Epithelial cell of esophagus (primary cell): ENCODE data around the gene SH3BP4.

Source experiments
- DNase-seq: peaks from one replicate; pipeline ENCODE4 v3.0.0; 2010; ENCODE audit warnings: low read depth
- H3K4me3 ChIP-seq: 2 replicates; pipeline ENCODE4 v1.5.1; 2011; ENCODE audit warnings: mild to moderate bottlenecking, low read length, control low read depth
- TF ChIP-seq, protein P1 (sequence below): IDR thresholded peaks from 2 replicates; pipeline ENCODE4 v1.5.1; 2011; ENCODE audit warnings: low read depth, mild to moderate bottlenecking, low read length, control low read depth, inconsistent platforms; ENCODE audit not compliant: insufficient read depth; ENCODE audit errors: missing control alignments

SH3BP4 gene

GRCh38 chr2:234982096-234982834, 30.4 kb downstream of the SH3BP4 start:
- no peak overlapping the region for H3K4me3 ChIP-seq
- TF ChIP-seq, protein P1, sequence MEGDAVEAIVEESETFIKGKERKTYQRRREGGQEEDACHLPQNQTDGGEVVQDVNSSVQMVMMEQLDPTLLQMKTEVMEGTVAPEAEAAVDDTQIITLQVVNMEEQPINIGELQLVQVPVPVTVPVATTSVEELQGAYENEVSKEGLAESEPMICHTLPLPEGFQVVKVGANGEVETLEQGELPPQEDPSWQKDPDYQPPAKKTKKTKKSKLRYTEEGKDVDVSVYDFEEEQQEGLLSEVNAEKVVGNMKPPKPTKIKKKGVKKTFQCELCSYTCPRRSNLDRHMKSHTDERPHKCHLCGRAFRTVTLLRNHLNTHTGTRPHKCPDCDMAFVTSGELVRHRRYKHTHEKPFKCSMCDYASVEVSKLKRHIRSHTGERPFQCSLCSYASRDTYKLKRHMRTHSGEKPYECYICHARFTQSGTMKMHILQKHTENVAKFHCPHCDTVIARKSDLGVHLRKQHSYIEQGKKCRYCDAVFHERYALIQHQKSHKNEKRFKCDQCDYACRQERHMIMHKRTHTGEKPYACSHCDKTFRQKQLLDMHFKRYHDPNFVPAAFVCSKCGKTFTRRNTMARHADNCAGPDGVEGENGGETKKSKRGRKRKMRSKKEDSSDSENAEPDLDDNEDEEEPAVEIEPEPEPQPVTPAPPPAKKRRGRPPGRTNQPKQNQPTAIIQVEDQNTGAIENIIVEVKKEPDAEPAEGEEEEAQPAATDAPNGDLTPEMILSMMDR, result no peak
- no peak for DNase-seq

DNA sequence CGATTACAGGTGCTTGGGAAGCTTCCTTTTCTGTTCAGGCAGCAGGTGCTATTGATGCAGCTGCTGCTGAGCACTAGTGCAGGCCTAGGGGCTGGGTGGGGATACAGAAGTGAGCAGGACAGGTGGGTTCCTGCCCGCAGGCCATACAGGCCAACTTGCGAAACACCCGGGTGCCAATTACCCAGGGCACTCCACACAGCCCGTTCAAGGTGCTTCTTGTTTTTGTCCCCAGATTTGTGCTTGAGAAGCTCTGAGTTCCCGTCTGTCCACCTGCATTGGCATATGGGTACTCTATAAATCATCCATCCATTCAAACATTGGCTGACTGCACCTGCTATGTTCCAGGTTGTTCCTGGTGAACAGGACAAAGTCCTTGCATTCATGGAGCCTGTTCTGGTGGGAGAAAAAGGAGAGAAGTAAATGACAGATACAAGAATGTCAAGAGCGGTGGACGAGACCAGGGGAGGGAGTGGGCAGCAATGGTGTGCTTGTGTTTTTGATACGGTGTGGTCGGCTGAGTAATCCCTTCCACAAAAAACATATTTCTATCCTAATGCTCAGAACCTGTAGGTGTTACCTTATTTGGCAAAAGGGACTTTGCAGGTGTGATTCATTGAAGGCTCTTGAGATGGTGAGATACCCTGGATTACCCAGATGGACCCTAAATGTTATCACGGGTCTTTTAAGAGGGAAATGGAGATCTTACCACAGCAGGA, 31.4 kb downstream of the SH3BP4 start:
- no peak for DNase-seq
- no peak overlapping the region for H3K4me3 ChIP-seq

GRCh38 chr2:234985608-234986245, 33.9 kb downstream of the SH3BP4 start:
- H3K4me3 ChIP-seq, result no peak overlapping the region
- no peak for DNase-seq
- TF ChIP-seq, protein P1, result no peak

More for the DNA sequence above, 31.4 kb downstream of the SH3BP4 start:
- TF ChIP-seq, protein P1, result no peak

DNA sequence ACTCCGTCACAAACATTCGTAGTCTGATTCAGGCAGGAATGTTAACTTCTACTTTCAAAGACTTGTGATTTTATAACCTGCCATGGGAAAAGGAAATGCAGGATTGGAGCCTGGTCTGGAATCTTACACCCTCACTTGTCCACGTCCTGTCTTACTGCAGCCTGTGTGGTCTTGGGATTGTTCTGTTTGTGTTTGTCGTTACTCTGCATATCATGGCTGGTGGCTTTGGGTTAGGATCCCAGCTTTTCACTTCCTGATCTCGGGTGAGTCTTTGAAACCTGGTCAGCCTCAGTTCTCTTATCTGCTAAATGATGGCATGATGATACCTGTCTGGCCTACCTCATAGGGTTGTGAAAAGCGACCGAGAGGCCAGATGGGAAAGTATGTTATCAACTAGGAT, 34.6 kb downstream of the SH3BP4 start:
- H3K4me3 ChIP-seq, result no peak overlapping the region
- TF ChIP-seq, protein P1, result no peak
- DNase-seq, result no peak

DNA sequence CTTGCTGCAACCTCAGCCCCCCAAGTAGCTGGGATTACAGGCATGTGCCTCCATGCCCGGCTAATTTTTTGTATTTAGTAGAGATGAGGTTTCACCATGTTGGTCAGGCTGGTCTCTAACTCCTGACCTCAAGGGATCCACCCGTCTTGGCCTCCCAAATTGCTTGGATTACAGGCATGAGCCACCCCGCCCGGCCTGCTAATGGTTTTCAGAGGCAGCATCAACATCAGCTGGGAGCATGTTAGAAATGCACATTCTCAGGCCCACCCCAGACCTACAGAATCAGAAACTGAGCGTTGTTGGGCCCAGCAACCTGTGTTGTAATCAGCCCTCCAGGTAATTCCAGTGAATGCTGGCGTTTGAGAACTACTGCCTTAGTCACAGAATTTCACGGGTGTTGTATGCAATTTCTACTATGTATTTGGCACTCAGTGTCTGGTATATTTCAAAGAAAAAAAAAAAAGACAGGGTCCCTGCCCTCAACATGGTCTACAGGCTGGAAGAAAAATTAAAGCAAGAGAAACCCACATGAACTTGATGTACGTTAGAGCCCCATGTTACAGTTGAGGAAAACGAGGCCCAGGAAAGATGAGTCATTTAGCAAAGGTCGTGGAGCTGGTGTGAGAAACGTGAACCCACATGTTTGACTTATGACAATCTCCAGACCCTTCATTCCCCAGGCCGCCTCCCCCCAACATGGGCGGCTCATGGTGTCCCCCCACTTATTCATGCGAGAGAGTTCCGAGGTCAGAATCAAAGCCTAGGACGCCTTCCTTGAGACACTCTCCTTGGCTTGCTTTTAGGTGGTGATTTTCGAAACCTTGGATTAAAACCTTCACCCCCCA, 35.3 kb downstream of the SH3BP4 start:
- TF ChIP-seq, protein P1, result no peak
- H3K4me3 ChIP-seq, result no peak overlapping the region
- peak; percentile 37 for DNase-seq

- no peak for DNase-seq
- TF ChIP-seq, protein P1, result no peak
- no peak overlapping the region for H3K4me3 ChIP-seq
Measured at GRCh38 chr2:234987754-234988153, 35.9 kb downstream of the SH3BP4 start.
